Stimulated activated CD4-positive, alpha-beta T cell treated with anti-CD3 and anti-CD28 coated beads, Interleukin-1b, Interleukin-23, amount 100 ng/mL, for 1 hour (primary cell): ENCODE results near the gene LONP2.
"Not testable (repeated sequence)": the region's sequence is repeated elsewhere in the genome, so short reads cannot be mapped to it uniquely, and the experiment has no call there.

ENCODE experiments used
- DNase-seq, 2 donors: peaks; one replicate each; pipeline ENCODE4 v3.0.0-alpha.2; 2020; ENCODE audit warnings: low read depth in 2 of 2

LONP2 gene

GRCh38 chr16:48386559-48387312 lies 142.6 kb downstream of the LONP2 start:
- DNase-seq: no peak

- no peak for DNase-seq
Measured at GRCh38 chr16:48392407-48392806, 148.3 kb downstream of the LONP2 start.

- DNase-seq: no peak
Measured at GRCh38 chr16:48393485-48394354, 149.6 kb downstream of the LONP2 start.

- DNase-seq: no peak
Measured at GRCh38 chr16:48394355-48394703, 150.2 kb downstream of the LONP2 start.

GRCh38 chr16:48395375-48395774 lies 151.3 kb downstream of the LONP2 start:
- no peak for DNase-seq

GRCh38 chr16:48402547-48402946 lies 158.4 kb downstream of the LONP2 start:
- not testable (repeated sequence) for DNase-seq

- no peak for DNase-seq
Measured at GRCh38 chr16:48405153-48405552, 161.1 kb downstream of the LONP2 start.

- no peak for DNase-seq
Measured at GRCh38 chr16:48405907-48406306, 161.8 kb downstream of the LONP2 start.
